GM12878 (cell line): ENCODE data around the gene ABHD6. TPM values are rescaled to one million over a fixed set of nuclear protein-coding genes. Genes with fewer than 3 reads are reported as not detected.

Experiments used
- ATAC-seq: fragments of 200-7000 bp; cut with Tn5 transposase; 3 replicates; pipeline ENCODE4 v1.9.1; 2020; ENCODE audit warnings: mild to moderate bottlenecking, moderate library complexity
- BruUV-seq: library from RNA; stranded (reverse); fragments of 400-500 nt; replicated peaks from 2 replicates; lab custom pipeline; 2021; lab: Mats Ljungman, UMichigan
- CTCF ChIA-PET: fragments of 300-600 bp; sonication (Branson Sonifier 250); formaldehyde crosslinking; extraction: SDS; loops from one replicate; lab custom pipeline; 2021; ENCODE audit warnings: inconsistent platforms; lab: Yijun Ruan, JAX
- POLR2A ChIA-PET: fragments of 350-600 bp; formaldehyde crosslinking; extraction: SDS; loops from one replicate; lab custom pipeline; 2021; ENCODE audit warnings: inconsistent platforms; lab: Charles Lee
- RAD21 ChIA-PET: fragments of 300-600 bp; sonication (Branson Sonifier 250); formaldehyde crosslinking; loops from one replicate; lab custom pipeline; 2023; ENCODE audit warnings: antibody characterized with exemption; ENCODE audit not compliant: unreplicated experiment; lab: Charles Lee
- SMC1A ChIA-PET: fragments of 300-600 bp; sonication (Branson Sonifier 250); formaldehyde crosslinking; loops from one replicate; lab custom pipeline; 2023; ENCODE audit not compliant: unreplicated experiment, uncharacterized antibody; lab: Charles Lee
- DNase-seq: peaks from one replicate; pipeline ENCODE4 v3.0.0-alpha.2; 2011; ENCODE audit warnings: low read depth, low spot score
- FAIRE-seq: peaks from 3 replicates; lab custom pipeline; 2011; peaks lifted over from hg19 to GRCh38; lab: Jason Lieb, UNC
- H2AFZ ChIP-seq: 2 replicates; pipeline ENCODE4 v1.6.0; 2011; ENCODE audit warnings: low read depth, low read length, control low read depth; ENCODE audit not compliant: control insufficient read depth
- H3K27ac ChIP-seq: 2 replicates; pipeline ENCODE4 v1.5.1; 2011; ENCODE audit warnings: control low read depth; ENCODE audit not compliant: control insufficient read depth, insufficient read depth
- H3K27me3 ChIP-seq, 2 experiments: replicated peaks in 1 of 2; 2 replicates each; pipeline versions ENCODE4 v1.6.0 to v1.6.1; 2011; ENCODE audit warnings: low read length in 1 of 2; ENCODE audit not compliant: control insufficient read depth in 2 of 2, insufficient read depth in 2 of 2
- H3K36me3 ChIP-seq, 2 experiments: 2 replicates each; pipeline ENCODE4 v1.5.1; 2011; ENCODE audit warnings: low read length in 1 of 2; ENCODE audit not compliant: control insufficient read depth in 2 of 2, insufficient read depth in 2 of 2
- H3K4me1 ChIP-seq: 2 replicates; pipeline ENCODE4 v1.6.1; 2011; ENCODE audit warnings: mild to moderate bottlenecking, low read length, moderate library complexity, mixed read lengths; ENCODE audit not compliant: control insufficient read depth, insufficient read depth
- H3K4me2 ChIP-seq: 2 replicates; pipeline ENCODE4 v1.6.0; 2011; ENCODE audit warnings: control low read depth; ENCODE audit not compliant: control insufficient read depth, insufficient read depth
- H3K4me3 ChIP-seq: fragments of 200-600 bp; sonication (generic); 2 replicates; pipeline ENCODE4 v1.5.1; 2016
- H3K79me2 ChIP-seq: 2 replicates; pipeline ENCODE4 v1.6.0; 2011; ENCODE audit warnings: low read length; ENCODE audit not compliant: control insufficient read depth, insufficient read depth
- H3K9ac ChIP-seq: 2 replicates; pipeline ENCODE4 v1.8.0; 2011; ENCODE audit warnings: low read length, control low read depth, mixed read lengths; ENCODE audit not compliant: control insufficient read depth, insufficient read depth
- H3K9me3 ChIP-seq: replicated peaks from 3 replicates; pipeline ENCODE4 v1.5.1; 2011; ENCODE audit warnings: mild to moderate bottlenecking, low read length; ENCODE audit not compliant: control insufficient read depth, insufficient read depth
- H4K20me1 ChIP-seq: 2 replicates; pipeline ENCODE4 v1.6.0; 2011; ENCODE audit not compliant: control insufficient read depth, insufficient read depth
- ASH2L ChIP-seq: fragments of 300-600, 200-600 bp; sonication (generic); IDR thresholded peaks from 2 replicates; pipeline ENCODE4 v1.6.1; 2017; ENCODE audit warnings: low read depth, mild to moderate bottlenecking, borderline replicate concordance
- CTCF ChIP-seq, 3 experiments: IDR thresholded peaks in 2 of 3; conservative IDR thresholded peaks in 1 of 3; 2 replicates each; pipeline ENCODE4 v1.5.1; 2011; ENCODE audit warnings: low read depth in 3 of 3, low read length in 3 of 3, mild to moderate bottlenecking in 3 of 3, control low read depth in 2 of 3, moderate library complexity in 2 of 3, inconsistent platforms in 1 of 3, mixed read lengths in 1 of 3; ENCODE audit not compliant: control insufficient read depth in 2 of 3, insufficient read depth in 1 of 3; ENCODE audit errors: extremely low read depth in 1 of 3
- CUX1 ChIP-seq: IDR thresholded peaks from 2 replicates; pipeline ENCODE4 v1.6.1; 2012; ENCODE audit warnings: improper control_type of control experiment, low read depth, low read length; ENCODE audit not compliant: insufficient replicate concordance
- EZH2 ChIP-seq: IDR thresholded peaks from 2 replicates; pipeline ENCODE4 v1.6.1; 2012; ENCODE audit warnings: low read depth, mild to moderate bottlenecking, control low read depth, inconsistent platforms, low read length, borderline replicate concordance; ENCODE audit not compliant: control insufficient read depth
- NR2C1 ChIP-seq: fragments of 450-650 bp; IDR thresholded peaks from 2 replicates; pipeline ENCODE4 v1.6.1; 2017; ENCODE audit warnings: antibody characterized with exemption, mild to moderate bottlenecking, moderate library complexity
- PML ChIP-seq: IDR thresholded peaks from 2 replicates; pipeline ENCODE4 v1.6.1; 2012; ENCODE audit warnings: low read length, inconsistent platforms
- SMC3 ChIP-seq: IDR thresholded peaks from 2 replicates; pipeline ENCODE4 v1.6.1; 2011; ENCODE audit warnings: low read length, improper control_type of control experiment, borderline replicate concordance
- TCF3 ChIP-seq: IDR thresholded peaks from 2 replicates; pipeline ENCODE4 v1.6.1; 2012; ENCODE audit warnings: low read depth, mild to moderate bottlenecking, low read length, borderline replicate concordance; ENCODE audit not compliant: insufficient read depth
- USF1 ChIP-seq: IDR thresholded peaks from 2 replicates; pipeline ENCODE4 v1.6.1; 2011; ENCODE audit warnings: borderline replicate concordance, low read depth, mild to moderate bottlenecking, moderate library complexity, mixed read lengths, low read length; ENCODE audit not compliant: insufficient read depth; ENCODE audit errors: extremely low read length
- YY1 ChIP-seq: IDR thresholded peaks from 2 replicates; pipeline ENCODE4 v1.6.1; 2011; ENCODE audit warnings: low read depth, mild to moderate bottlenecking, low read length
- WGBS: methylation state at CpG from one replicate; pipeline ENCODE4 v1.1.6; 2016; ENCODE audit warnings: low lambda C conversion rate; ENCODE audit not compliant: insufficient replicate concordance, insufficient coverage; ENCODE audit errors: missing lambda C conversion rate; 5-methylcytosine and 5-hydroxymethylcytosine counted together
- in situ Hi-C: fragments of 300-500 bp; cut with MboI; formaldehyde crosslinking; loops from 9 replicates; pipeline ENCODE4 v1.14.3; 2018; ENCODE audit warnings: mixed read lengths
- intact Hi-C: fragments of 100-400 bp; cut with micrococcal nuclease; formaldehyde crosslinking; loops from one replicate; pipeline ENCODE4 v1.14.2; 2022; ENCODE audit not compliant: unreplicated experiment
- polyA plus RNA-seq, 11 experiments: library from polyadenylated mRNA; depleted of rRNA in 4 of 11; unstranded in 6 of 11; stranded (reverse) in 5 of 11; fragments of >200 nt; fragmentation: Nextera tagmentation in 4 of 11; fragmentation: Illumina TruSeq in 1 of 11; extraction: Ambion mirVana in 4 of 11; extraction: Trizol in 1 of 11; gene quantifications; 1 replicate in 1 of 11; 2 replicates in 10 of 11; pipeline versions ENCODE4 v1.2.1 to v1.2.3, GENCODE V29; 2011 to 2016; ENCODE audit warnings: inconsistent platforms in 2 of 11, missing spikeins in 2 of 11, low read depth in 1 of 11
- total RNA-seq, 4 experiments: library from RNA; depleted of rRNA in 3 of 4; stranded (reverse); fragments of >200 nt in 3 of 4; fragmentation: Illumina TruSeq in 1 of 4; extraction: Trizol in 1 of 4; gene quantifications; 2 replicates each; pipeline versions ENCODE4 v1.2.1 to v1.2.3, GENCODE V29; 2013 to 2021

Gene ABHD6
- total and polyA plus RNA-seq, 10 of the 15 experiments (the other 5 are each of a cell fraction or from before 2014, with no cell fraction given): 1.4 to 33.2 (median 3.2) TPM

GRCh38 chr3:58270485-58270884 lies 32.9 kb downstream of the ABHD6 start:
- no peaks in the 10 kb centered on the region for H3K9me3 ChIP-seq
- ATAC-seq: no peak
- H3K27ac ChIP-seq: no peak overlapping the region
- FAIRE-seq: no peak
- WGBS: 46% methylated on average over 2 of the region's 2 CpGs
- no peak overlapping the region for H3K9ac ChIP-seq
- no peak overlapping the region for H3K4me3 ChIP-seq
- H3K36me3 ChIP-seq: peaks cover 0 to 6% of the 10 kb centered on the region in 2 experiments; a peak in 3 of 4 replicates
- ChIA-PET POLR2A (no interaction called here), SMC1A (interaction anchor here (1.0 to 3.7 kb wide), 4 partner anchors 10 to 82 kb away, joined by 3 to 14 read pairs (median 6); no protein-coding TSS in a partner anchor), RAD21 (interaction anchor here (1.1 kb wide), 1 partner anchor 83 kb away, joined by 3 read pairs; no protein-coding TSS in a partner anchor), CTCF (interaction anchor here (1.0 to 2.3 kb wide), 4 partner anchors 10 to 54 kb away, joined by 3 to 13 read pairs (median 3); partner anchors contain the start of genes HTD2 and RPP14)
- no peaks in the 10 kb centered on the region for H3K79me2 ChIP-seq
- H3K27me3 ChIP-seq: no peaks in the 10 kb centered on the region
- H3K4me2 ChIP-seq: no peak overlapping the region
- H2AFZ ChIP-seq: no peak overlapping the region
- in situ Hi-C loops: no loop called here
- BruUV-seq: no TSS peak
- no peaks in the 10 kb centered on the region for H4K20me1 ChIP-seq
- H3K4me1 ChIP-seq: no peaks in the 10 kb centered on the region
- TF ChIP-seq EZH2 (no peak), SMC3 (no peak), TCF3 (no peak), USF1 (no peak), CTCF (IDR thresholded peaks at IDR 0.05 in 2 of 3, conservative IDR thresholded peaks at IDR 0.05 in 1 of 3; ENCODE audit: control insufficient read depth in 2 of 3, extremely low read depth in 1 of 3, insufficient read depth in 1 of 3, low read depth in 3 of 3, low read length in 3 of 3) (no peak), PML (no peak), YY1 (no peak), CUX1 (no peak), NR2C1 (no peak), ASH2L (no peak)
- intact Hi-C loops: no loop called here
- DNase-seq: no peak
